H9 (cell line): ENCODE measurements around the gene SIX3. TPM values are rescaled to one million over a fixed set of nuclear protein-coding genes. Genes with fewer than 3 reads are reported as not detected.

Experiments
- DNase-seq: peaks from one replicate; pipeline ENCODE4 v3.0.0-alpha.2; 2017
- H2AFZ ChIP-seq: one replicate; pipeline ENCODE4 v1.6.1; 2013; ENCODE audit warnings: mild to moderate bottlenecking, low read length, control low read depth, moderate library complexity
- H2AK5ac ChIP-seq: 2 replicates; pipeline ENCODE4 v1.6.1; 2013; ENCODE audit warnings: low read length, control low read depth, mixed read lengths; ENCODE audit not compliant: insufficient read length
- H2BK120ac ChIP-seq: one replicate; pipeline ENCODE4 v1.6.1; 2013; ENCODE audit warnings: low read depth, mild to moderate bottlenecking, low read length, control low read depth, inconsistent platforms; ENCODE audit not compliant: poor library complexity, severe bottlenecking
- H2BK12ac ChIP-seq: 2 replicates; pipeline ENCODE4 v1.6.1; 2013; ENCODE audit warnings: low read length, control low read depth, mixed read lengths, low read depth; ENCODE audit not compliant: insufficient read length
- H2BK15ac ChIP-seq: 2 replicates; pipeline ENCODE4 v1.6.1; 2013; ENCODE audit warnings: low read depth, low read length, control low read depth
- H2BK20ac ChIP-seq: one replicate; pipeline ENCODE4 v1.6.1; 2013; ENCODE audit warnings: low read depth, mild to moderate bottlenecking, low read length, control low read depth, inconsistent platforms; ENCODE audit not compliant: poor library complexity, severe bottlenecking
- H2BK5ac ChIP-seq: 2 replicates; pipeline ENCODE4 v1.6.1; 2013; ENCODE audit warnings: low read length, control low read depth, mixed read lengths; ENCODE audit not compliant: insufficient read length
- H3K14ac ChIP-seq: 2 replicates; pipeline ENCODE4 v1.6.1; 2013; ENCODE audit warnings: low read length, control low read depth; ENCODE audit not compliant: insufficient read depth
- H3K18ac ChIP-seq: 2 replicates; pipeline ENCODE4 v1.6.1; 2013; ENCODE audit warnings: low read depth, mild to moderate bottlenecking, mixed read lengths, low read length, control low read depth; ENCODE audit not compliant: insufficient read length
- H3K23ac ChIP-seq: 2 replicates; pipeline ENCODE4 v1.6.1; 2013; ENCODE audit warnings: low read length, control low read depth, mixed read lengths, low read depth; ENCODE audit not compliant: insufficient read length
- H3K23me2 ChIP-seq: 2 replicates; pipeline ENCODE4 v1.6.1; 2013; ENCODE audit warnings: low read depth, mild to moderate bottlenecking, mixed read lengths, low read length, control low read depth; ENCODE audit not compliant: insufficient read length, poor library complexity, severe bottlenecking
- H3K27ac ChIP-seq: 2 replicates; pipeline ENCODE4 v1.5.1; 2013; ENCODE audit warnings: low read length, control low read depth, mixed read lengths, low read depth; ENCODE audit not compliant: insufficient read length
- H3K27me3 ChIP-seq: 2 replicates; pipeline ENCODE4 v1.6.1; 2013; ENCODE audit warnings: low read length, control low read depth, inconsistent platforms; ENCODE audit not compliant: insufficient read depth
- H3K4ac ChIP-seq: 2 replicates; pipeline ENCODE4 v1.6.1; 2013; ENCODE audit warnings: low read depth, mild to moderate bottlenecking, control low read depth, inconsistent platforms, low read length, moderate library complexity
- H3K4me1 ChIP-seq: 2 replicates; pipeline ENCODE4 v1.6.1; 2013; ENCODE audit warnings: low read length, control low read depth, inconsistent platforms; ENCODE audit not compliant: insufficient read depth
- H3K4me2 ChIP-seq: 2 replicates; pipeline ENCODE4 v1.6.1; 2013; ENCODE audit warnings: low read length, control low read depth, mixed read lengths; ENCODE audit not compliant: insufficient read length, insufficient read depth
- H3K56ac ChIP-seq: 2 replicates; pipeline ENCODE4 v1.6.1; 2013; ENCODE audit warnings: low read depth, mild to moderate bottlenecking, mixed read lengths, low read length, control low read depth; ENCODE audit not compliant: insufficient read length
- H3K79me1 ChIP-seq: 2 replicates; pipeline ENCODE4 v1.6.1; 2013; ENCODE audit warnings: low read depth, mild to moderate bottlenecking, moderate library complexity, low read length, control low read depth, inconsistent platforms; ENCODE audit not compliant: insufficient read depth, poor library complexity, severe bottlenecking
- H3K79me2 ChIP-seq: 2 replicates; pipeline ENCODE4 v1.6.1; 2013; ENCODE audit warnings: low read length, control low read depth, inconsistent platforms; ENCODE audit not compliant: insufficient read depth
- H3K9ac ChIP-seq: 2 replicates; pipeline ENCODE4 v1.6.1; 2013; ENCODE audit warnings: low read length, control low read depth, mixed read lengths; ENCODE audit not compliant: insufficient read length; ENCODE audit errors: extremely low read depth
- H3K9me3 ChIP-seq: one replicate; pipeline ENCODE4 v1.6.1; 2013; ENCODE audit warnings: low read depth, low read length, inconsistent platforms; ENCODE audit not compliant: control insufficient read depth
- H3T11ph ChIP-seq: one replicate; pipeline ENCODE4 v1.6.1; 2013; ENCODE audit warnings: mild to moderate bottlenecking, low read length, control low read depth, inconsistent platforms
- H4K20me1 ChIP-seq: one replicate; pipeline ENCODE4 v1.6.1; 2013; ENCODE audit not compliant: control insufficient read depth, insufficient read length, insufficient read depth
- H4K5ac ChIP-seq: 2 replicates; pipeline ENCODE4 v1.6.1; 2013; ENCODE audit warnings: low read depth, mild to moderate bottlenecking, mixed read lengths, low read length, control low read depth; ENCODE audit not compliant: insufficient read length
- H4K8ac ChIP-seq: replicated peaks from 2 replicates; pipeline ENCODE4 v1.6.1; 2013; ENCODE audit warnings: low read length, control low read depth, mixed read lengths, low read depth; ENCODE audit not compliant: insufficient read length
- H4K91ac ChIP-seq: 2 replicates; pipeline ENCODE4 v1.6.1; 2013; ENCODE audit warnings: low read depth, mild to moderate bottlenecking, moderate library complexity, mixed read lengths, low read length, control low read depth; ENCODE audit not compliant: insufficient read length
- H3K27ac Mint-ChIP-seq, 3 experiments: 2 replicates in 2 of 3; 3 replicates in 1 of 3; pipeline ENCODE4 v1.8.0; 2020 to 2021; ENCODE audit warnings: mixed read lengths in 3 of 3, mild to moderate bottlenecking in 1 of 3, moderate library complexity in 1 of 3
- H3K27me3 Mint-ChIP-seq: 2 replicates; pipeline ENCODE4 v1.8.0; 2021; ENCODE audit warnings: low read depth, mild to moderate bottlenecking, moderate library complexity, mixed read lengths
- H3K36me3 Mint-ChIP-seq, 3 experiments: 2 replicates in 2 of 3; 3 replicates in 1 of 3; pipeline ENCODE4 v1.8.0; 2020 to 2021; ENCODE audit warnings: low read depth in 3 of 3, mixed read lengths in 3 of 3; ENCODE audit not compliant: insufficient read depth in 1 of 3
- H3K4me1 Mint-ChIP-seq, 2 experiments: 2 replicates each; pipeline ENCODE4 v1.8.0; 2020; ENCODE audit warnings: mixed read lengths in 2 of 2
- H3K4me3 Mint-ChIP-seq, 2 experiments: 2 replicates in 1 of 2; 3 replicates in 1 of 2; pipeline ENCODE4 v1.8.0; 2020 to 2021; ENCODE audit warnings: mild to moderate bottlenecking in 2 of 2, mixed read lengths in 2 of 2, moderate library complexity in 1 of 2
- H3K9me3 Mint-ChIP-seq, 2 experiments: 2 replicates in 1 of 2; 3 replicates in 1 of 2; pipeline ENCODE4 v1.8.0; 2020; ENCODE audit warnings: mild to moderate bottlenecking in 2 of 2, mixed read lengths in 2 of 2, moderate library complexity in 1 of 2
- CTCF ChIP-seq: fragments of 200-600 bp; sonication (generic); conservative IDR thresholded peaks from 3 replicates; pipeline ENCODE4 v1.8.0; 2021; ENCODE audit warnings: antibody characterized with exemption, mild to moderate bottlenecking
- WGBS: extraction: QIAGEN DNeasy Blood & Tissue Kit; methylation state at CpG from one replicate; pipeline ENCODE4 v1.1.7; 2013; ENCODE audit warnings: missing lambda C conversion rate, low lambda C conversion rate, mixed read lengths; ENCODE audit not compliant: insufficient read length; ENCODE audit errors: extremely low coverage; 5-methylcytosine and 5-hydroxymethylcytosine counted together
- total RNA-seq: library from RNA; stranded (reverse); gene quantifications from 2 replicates; pipeline ENCODE4 v1.2.1, GENCODE V29; 2021

Gene SIX3
- total RNA-seq, 1 experiment from 2014 or later, result 0.55 TPM

GRCh38 chr2:44956843-44957242 is 15.3 kb downstream of the SIX3 start:
- no peaks in the 10 kb centered on the region for H4K20me1 ChIP-seq
- no peak for DNase-seq
- Mint-ChIP-seq H3K36me3 (peaks cover 0 to 4% (median 0%) of the 10 kb centered on the region in 3 experiments; a peak in 2 of 7 replicates), H3K27ac (no peak overlapping the region; a peak in 1 of 7 replicates), H3K9me3 (peaks cover 6 to 7% of the 10 kb centered on the region in 2 experiments), H3K4me1 (peaks cover 38 to 47% of the 10 kb centered on the region in 2 experiments), H3K27me3 (peaks cover 90% of the 10 kb centered on the region), H3K4me3 (no peak overlapping the region)
- no peak overlapping the region for H3K27ac ChIP-seq
- no CpG with 5 or more reads among the region's 1 CpG for WGBS
- no peak overlapping the region for H4K91ac ChIP-seq
- no peak overlapping the region for H3K56ac ChIP-seq
- H2AK5ac ChIP-seq, result no peak overlapping the region
- H2BK12ac ChIP-seq, result no peak overlapping the region
- no peak overlapping the region for H2BK20ac ChIP-seq
- no peak overlapping the region for H4K8ac ChIP-seq
- no peak for TF ChIP-seq CTCF
- H2BK15ac ChIP-seq, result no peak overlapping the region
- no peak overlapping the region for H3K4me2 ChIP-seq
- H2AFZ ChIP-seq, result no peak overlapping the region
- H3K27me3 ChIP-seq, result peaks cover 41% of the 10 kb centered on the region
- H3K23me2 ChIP-seq, result peaks cover 12% of the 10 kb centered on the region
- no peak overlapping the region for H4K5ac ChIP-seq
- H3K18ac ChIP-seq, result no peak overlapping the region
- no peak overlapping the region for H3T11ph ChIP-seq
- H3K79me1 ChIP-seq, result no peaks in the 10 kb centered on the region
- H3K4me1 ChIP-seq, result peaks cover 3% of the 10 kb centered on the region; the same call in 1 of the 2 replicates
- no peak overlapping the region for H2BK120ac ChIP-seq
- no peaks in the 10 kb centered on the region for H3K9me3 ChIP-seq
- no peak overlapping the region for H2BK5ac ChIP-seq
- H3K9ac ChIP-seq, result no peak overlapping the region
- no peaks in the 10 kb centered on the region for H3K79me2 ChIP-seq
- no peak overlapping the region for H3K14ac ChIP-seq
- no peak overlapping the region for H3K23ac ChIP-seq
- no peak overlapping the region for H3K4ac ChIP-seq
